IMR-90 (cell line): Measurements from ENCODE around the gene EPB41L3. TPM values are rescaled to one million over a fixed set of nuclear protein-coding genes. Genes with fewer than 3 reads are reported as not detected.
A peak's percentile ranks its signal among the peaks of the same experiment; 100 is the strongest.

Source experiments
- ATAC-seq: fragments of 200-7000 bp; cut with Tn5 transposase; 2 replicates; pipeline ENCODE4 v1.9.1; 2020; ENCODE audit warnings: low read depth, mild to moderate bottlenecking, moderate library complexity
- BruUV-seq: library from RNA; stranded (reverse); fragments of 400-500 nt; replicated peaks from 2 replicates; lab custom pipeline; 2021; lab: Mats Ljungman, UMichigan
- CTCF ChIA-PET: fragments of 300-600 bp; formaldehyde crosslinking; extraction: SDS; loops from one replicate; lab custom pipeline; 2021; ENCODE audit warnings: antibody characterized with exemption; lab: Yijun Ruan, JAX
- POLR2A ChIA-PET: fragments of 300-600 bp; sonication (Branson Sonifier 250); formaldehyde crosslinking; loops from one replicate; lab custom pipeline; 2022; ENCODE audit warnings: antibody characterized with exemption; ENCODE audit not compliant: unreplicated experiment; lab: Charles Lee
- DNase-seq: peaks from one replicate; pipeline ENCODE4 v3.0.0; 2013
- H2AFZ ChIP-seq: replicated peaks from 2 replicates; pipeline ENCODE3; 2013; ENCODE audit warnings: low read length, mild to moderate bottlenecking; ENCODE audit not compliant: poor library complexity
- H2AK5ac ChIP-seq: 2 replicates; pipeline ENCODE4 v1.6.1; 2013; ENCODE audit warnings: low read depth, low read length, inconsistent platforms
- H2AK9ac ChIP-seq: replicated peaks from 2 replicates; pipeline ENCODE3; 2013; ENCODE audit warnings: mild to moderate bottlenecking, low read depth, low read length, moderate library complexity; ENCODE audit not compliant: poor library complexity
- H2BK120ac ChIP-seq: 2 replicates; pipeline ENCODE4 v1.6.1; 2013; ENCODE audit warnings: low read depth, low read length, inconsistent platforms
- H2BK15ac ChIP-seq: 3 replicates; pipeline ENCODE4 v1.6.1; 2013; ENCODE audit warnings: low read depth, low read length, inconsistent platforms
- H2BK20ac ChIP-seq: 2 replicates; pipeline ENCODE4 v1.6.1; 2013; ENCODE audit warnings: low read depth, mild to moderate bottlenecking, inconsistent platforms, low read length, moderate library complexity
- H2BK5ac ChIP-seq: 2 replicates; pipeline ENCODE4 v1.6.1; 2013; ENCODE audit warnings: mild to moderate bottlenecking, low read depth, low read length, inconsistent platforms; ENCODE audit not compliant: poor library complexity, severe bottlenecking
- H3K14ac ChIP-seq: replicated peaks from 2 replicates; pipeline ENCODE4 v1.6.1; 2013; ENCODE audit warnings: low read depth, low read length, inconsistent platforms
- H3K18ac ChIP-seq: 2 replicates; pipeline ENCODE4 v1.6.1; 2013; ENCODE audit warnings: low read depth, low read length, control low read depth
- H3K23ac ChIP-seq: 2 replicates; pipeline ENCODE4 v1.6.1; 2013; ENCODE audit warnings: low read depth, low read length, inconsistent platforms
- H3K27ac ChIP-seq: 2 replicates; pipeline ENCODE4 v1.5.1; 2013; ENCODE audit warnings: mild to moderate bottlenecking, control low read depth, low read length; ENCODE audit not compliant: insufficient read depth
- H3K27me3 ChIP-seq: 2 replicates; pipeline ENCODE4 v1.6.1; 2013; ENCODE audit warnings: low read length; ENCODE audit not compliant: control insufficient read depth, insufficient read depth
- H3K36me3 ChIP-seq: 2 replicates; pipeline ENCODE4 v1.6.1; 2013; ENCODE audit warnings: low read length, mixed read lengths; ENCODE audit not compliant: control insufficient read depth, insufficient read depth
- H3K4ac ChIP-seq: 2 replicates; pipeline ENCODE4 v1.6.1; 2013; ENCODE audit warnings: low read depth, low read length, inconsistent platforms
- H3K4me1 ChIP-seq: 2 replicates; pipeline ENCODE4 v1.6.1; 2013; ENCODE audit warnings: low read length, mixed read lengths; ENCODE audit not compliant: control insufficient read depth, insufficient read depth
- H3K4me2 ChIP-seq: 2 replicates; pipeline ENCODE4 v1.6.1; 2013; ENCODE audit warnings: low read depth, mild to moderate bottlenecking, control low read depth, low read length, moderate library complexity
- H3K4me3 ChIP-seq: 2 replicates; pipeline ENCODE4 v1.5.1; 2013; ENCODE audit warnings: low read depth, mild to moderate bottlenecking, control low read depth, low read length, moderate library complexity; ENCODE audit not compliant: insufficient read depth
- H3K56ac ChIP-seq: 2 replicates; pipeline ENCODE4 v1.6.1; 2013; ENCODE audit warnings: low read length, inconsistent platforms; ENCODE audit not compliant: insufficient read depth; ENCODE audit errors: extremely low read depth
- H3K79me1 ChIP-seq, 2 experiments: 2 replicates each; pipeline ENCODE4 v1.6.1; 2013; ENCODE audit warnings: low read length in 2 of 2, inconsistent platforms in 1 of 2, low read depth in 1 of 2
- H3K9ac ChIP-seq: 2 replicates; pipeline ENCODE4 v1.6.1; 2013; ENCODE audit warnings: low read depth, low read length, control low read depth
- H3K9me1 ChIP-seq: 2 replicates; pipeline ENCODE4 v1.6.1; 2013; ENCODE audit warnings: low read length, inconsistent platforms; ENCODE audit not compliant: insufficient read depth
- H3K9me3 ChIP-seq: 2 replicates; pipeline ENCODE4 v1.6.1; 2013; ENCODE audit warnings: low read length; ENCODE audit not compliant: control insufficient read depth, insufficient read depth
- H4K20me1 ChIP-seq: 2 replicates; pipeline ENCODE4 v1.6.1; 2013; ENCODE audit warnings: low read length, inconsistent platforms; ENCODE audit not compliant: insufficient read depth
- H4K5ac ChIP-seq: 2 replicates; pipeline ENCODE4 v1.6.1; 2013; ENCODE audit warnings: mild to moderate bottlenecking, low read depth, low read length, control low read depth
- H4K8ac ChIP-seq, 2 experiments: 2 replicates each; pipeline ENCODE4 v1.6.1; 2013; ENCODE audit warnings: low read depth in 2 of 2, low read length in 2 of 2, control low read depth in 1 of 2, inconsistent platforms in 1 of 2
- H4K91ac ChIP-seq: 2 replicates; pipeline ENCODE4 v1.6.1; 2013; ENCODE audit warnings: low read depth, low read length, inconsistent platforms; ENCODE audit not compliant: insufficient read depth
- BHLHE40 ChIP-seq: fragments of 150-350 bp; IDR thresholded peaks from 2 replicates; pipeline ENCODE4 v1.6.1; 2016; ENCODE audit warnings: mild to moderate bottlenecking, low read depth, low read length
- CEBPB ChIP-seq: IDR thresholded peaks from 2 replicates; pipeline ENCODE4 v1.6.1; 2012; ENCODE audit warnings: low read depth, low read length, improper control_type of control experiment
- CHD1 ChIP-seq: IDR thresholded peaks from 2 replicates; pipeline ENCODE4 v1.6.1; 2012; ENCODE audit warnings: low read depth, low read length, improper control_type of control experiment
- FOS ChIP-seq: fragments of 150-350 bp; IDR thresholded peaks from 2 replicates; pipeline ENCODE4 v1.6.1; 2016; ENCODE audit warnings: low read depth, low read length
- MAFK ChIP-seq: IDR thresholded peaks from 2 replicates; pipeline ENCODE4 v1.6.1; 2012; ENCODE audit warnings: low read depth, low read length, improper control_type of control experiment
- MAZ ChIP-seq: IDR thresholded peaks from 2 replicates; pipeline ENCODE4 v1.6.1; 2012; ENCODE audit warnings: low read depth, mild to moderate bottlenecking, low read length, improper control_type of control experiment, moderate library complexity, borderline replicate concordance
- MXI1 ChIP-seq: IDR thresholded peaks from 2 replicates; pipeline ENCODE4 v1.6.1; 2012; ENCODE audit warnings: low read depth, mild to moderate bottlenecking, low read length, moderate library complexity, borderline replicate concordance
- NFE2L2 ChIP-seq: fragments of 150-350 bp; IDR thresholded peaks from 2 replicates; pipeline ENCODE4 v1.6.1; 2016; ENCODE audit warnings: low read depth, mild to moderate bottlenecking, low read length
- POLR2A ChIP-seq: IDR thresholded peaks from 2 replicates; pipeline ENCODE4 v1.6.1; 2012; ENCODE audit warnings: mild to moderate bottlenecking, low read depth, low read length
- RAD21 ChIP-seq: IDR thresholded peaks from 2 replicates; pipeline ENCODE4 v1.6.1; 2012; ENCODE audit warnings: low read length, improper control_type of control experiment
- RCOR1 ChIP-seq: IDR thresholded peaks from 2 replicates; pipeline ENCODE4 v1.6.1; 2012; ENCODE audit warnings: mild to moderate bottlenecking, low read length, improper control_type of control experiment; ENCODE audit not compliant: insufficient replicate concordance
- RFX5 ChIP-seq: IDR thresholded peaks from 2 replicates; pipeline ENCODE4 v1.8.0; 2012; ENCODE audit warnings: low read depth, mild to moderate bottlenecking, low read length, moderate library complexity
- SMC3 ChIP-seq: fragments of 150-350 bp; IDR thresholded peaks from 2 replicates; pipeline ENCODE4 v1.6.1; 2016; ENCODE audit warnings: low read depth, mild to moderate bottlenecking, antibody characterized with exemption, low read length, moderate library complexity
- WGBS, 2 experiments: methylation state at CpG; one replicate each; pipeline versions ENCODE4 v1.1.5 to v1.1.7; 2013; ENCODE audit warnings: missing lambda C conversion rate in 2 of 2; ENCODE audit not compliant: insufficient read length in 1 of 2; ENCODE audit errors: extremely low coverage in 2 of 2; 5-methylcytosine and 5-hydroxymethylcytosine counted together
- dilution Hi-C: fragments of 300-500 bp; cut with HindIII; formaldehyde crosslinking; loops from one replicate; pipeline ENCODE4 v1.14.3; 2018; ENCODE audit warnings: low sequenced_read_pairs; ENCODE audit not compliant: unreplicated experiment
- in situ Hi-C: fragments of 300-500 bp; cut with MboI; formaldehyde crosslinking; loops from 3 replicates; pipeline ENCODE4 v1.14.3; 2019; ENCODE audit warnings: low sequenced_read_pairs, inconsistent platforms, mixed read lengths
- intact Hi-C: fragments of 100-400 bp; cut with micrococcal nuclease; formaldehyde crosslinking; loops from 2 replicates; pipeline ENCODE4 v1.10.0; 2022
- polyA plus RNA-seq, 3 experiments: library from polyadenylated mRNA; depleted of rRNA; stranded (reverse); fragments of >200 nt; gene quantifications; 2 replicates each; pipeline ENCODE4 v1.2.3, GENCODE V29; 2012; ENCODE audit warnings: low replicate concordance in 1 of 3
- total RNA-seq: library from RNA; depleted of rRNA; stranded (reverse); fragments of >200 nt; gene quantifications from 2 replicates; pipeline ENCODE4 v1.2.3, GENCODE V29; 2012
- TF ChIP-seq, protein P1 (sequence below): conservative IDR thresholded peaks from 2 replicates; pipeline ENCODE4 v1.5.1; 2012; ENCODE audit warnings: mild to moderate bottlenecking, low read depth, low read length, improper control_type of control experiment
- TF ChIP-seq, protein P2 (sequence below): fragments of 150-350 bp; IDR thresholded peaks from 2 replicates; pipeline ENCODE4 v1.6.1; 2016; ENCODE audit warnings: low read depth, mild to moderate bottlenecking, low read length, moderate library complexity, borderline replicate concordance
- TF ChIP-seq, protein P3 (sequence below): fragments of 150-350 bp; IDR thresholded peaks from 2 replicates; pipeline ENCODE4 v1.6.1; 2017; ENCODE audit warnings: mild to moderate bottlenecking, antibody characterized with exemption, low read length, low read depth

The EPB41L3 gene
- total and polyA plus RNA-seq, 2 of the 4 experiments (the other 2 are of a cell fraction), result 36.6 to 70.3 TPM

DNA sequence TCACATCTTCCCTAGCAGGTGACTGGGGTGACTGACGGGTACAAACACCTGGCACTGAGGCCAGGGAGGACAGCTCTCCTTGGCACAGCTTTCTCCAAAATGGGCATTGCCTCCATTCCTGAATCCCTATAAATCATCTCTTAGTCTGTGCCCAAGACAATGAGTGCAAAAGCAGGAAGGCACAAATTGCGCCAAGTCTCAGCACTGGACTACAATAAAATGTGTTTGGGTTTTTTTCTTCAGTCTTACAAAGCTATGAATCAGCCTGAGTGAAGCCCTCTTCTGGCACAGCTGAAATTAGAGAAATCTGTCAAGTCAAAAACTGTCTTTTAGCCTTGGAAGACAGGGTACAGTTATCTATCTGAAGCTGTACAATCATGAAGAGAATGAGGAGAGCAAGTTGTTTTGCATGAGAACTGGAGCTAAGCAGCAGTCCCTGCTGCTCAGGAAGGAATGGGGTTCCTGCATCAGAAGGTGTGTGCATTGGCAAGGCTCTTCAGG lies 90.8 kb downstream of the EPB41L3 start:
- ATAC-seq, result no peak
- H4K20me1 ChIP-seq, result no peaks in the 10 kb centered on the region
- H2AFZ ChIP-seq, result no peak overlapping the region

More for the DNA sequence above, 90.8 kb downstream of the EPB41L3 start:
- Histone ChIP-seq H3K27me3 (no peaks in the 10 kb centered on the region), H3K36me3 (no peaks in the 10 kb centered on the region), H3K23ac (0 out of 2 replicates have a peak overlapping the region, but pooled peaks have one; percentile 56), H3K4me1 (peaks cover 3% of the 10 kb centered on the region), H2BK15ac (0 out of 3 replicates have a peak overlapping the region, but pooled peaks have one; percentile 21), H3K56ac (no peak overlapping the region), H3K9ac (no peak overlapping the region), H4K8ac (peak overlapping the region in 1 of 2 experiments; percentile 21; a peak in 1 of 4 replicates), H2BK5ac (no peak overlapping the region), H3K9me1 (no peaks in the 10 kb centered on the region), H2BK20ac (no peak overlapping the region), H2AK5ac (peak overlapping the region; percentile 66; the same call in 1 of the 2 replicates), H4K91ac (no peak overlapping the region), H3K4me2 (no peak overlapping the region), H2BK120ac (peak overlapping the region; percentile 6; the same call in 1 of the 2 replicates), H3K4me3 (no peak overlapping the region), H3K79me1 (peaks cover 10 to 27% of the 10 kb centered on the region in 2 experiments; a peak in 3 of 4 replicates), H3K18ac (no peak overlapping the region), H3K4ac (peak overlapping the region; percentile 32; the same call in 1 of the 2 replicates), H3K14ac (0 out of 2 replicates have a peak overlapping the region, but pooled peaks have one; percentile 41), H3K9me3 (no peaks in the 10 kb centered on the region), H3K27ac (no peak overlapping the region), H4K5ac (no peak overlapping the region), H2AK9ac (no peak overlapping the region)
- in situ Hi-C loops (no loop called here), intact Hi-C loops (no loop called here), dilution Hi-C loops (no loop called here)
- POLR2A ChIA-PET, result no interaction called here
- no peak for TF ChIP-seq FOS
- no peak for TF ChIP-seq RAD21
- no peak for TF ChIP-seq CEBPB
- no peak for TF ChIP-seq NFE2L2
- no peak for TF ChIP-seq MAZ
- TF ChIP-seq, protein P1, sequence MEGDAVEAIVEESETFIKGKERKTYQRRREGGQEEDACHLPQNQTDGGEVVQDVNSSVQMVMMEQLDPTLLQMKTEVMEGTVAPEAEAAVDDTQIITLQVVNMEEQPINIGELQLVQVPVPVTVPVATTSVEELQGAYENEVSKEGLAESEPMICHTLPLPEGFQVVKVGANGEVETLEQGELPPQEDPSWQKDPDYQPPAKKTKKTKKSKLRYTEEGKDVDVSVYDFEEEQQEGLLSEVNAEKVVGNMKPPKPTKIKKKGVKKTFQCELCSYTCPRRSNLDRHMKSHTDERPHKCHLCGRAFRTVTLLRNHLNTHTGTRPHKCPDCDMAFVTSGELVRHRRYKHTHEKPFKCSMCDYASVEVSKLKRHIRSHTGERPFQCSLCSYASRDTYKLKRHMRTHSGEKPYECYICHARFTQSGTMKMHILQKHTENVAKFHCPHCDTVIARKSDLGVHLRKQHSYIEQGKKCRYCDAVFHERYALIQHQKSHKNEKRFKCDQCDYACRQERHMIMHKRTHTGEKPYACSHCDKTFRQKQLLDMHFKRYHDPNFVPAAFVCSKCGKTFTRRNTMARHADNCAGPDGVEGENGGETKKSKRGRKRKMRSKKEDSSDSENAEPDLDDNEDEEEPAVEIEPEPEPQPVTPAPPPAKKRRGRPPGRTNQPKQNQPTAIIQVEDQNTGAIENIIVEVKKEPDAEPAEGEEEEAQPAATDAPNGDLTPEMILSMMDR, result no peak
- TF ChIP-seq, protein P2, sequence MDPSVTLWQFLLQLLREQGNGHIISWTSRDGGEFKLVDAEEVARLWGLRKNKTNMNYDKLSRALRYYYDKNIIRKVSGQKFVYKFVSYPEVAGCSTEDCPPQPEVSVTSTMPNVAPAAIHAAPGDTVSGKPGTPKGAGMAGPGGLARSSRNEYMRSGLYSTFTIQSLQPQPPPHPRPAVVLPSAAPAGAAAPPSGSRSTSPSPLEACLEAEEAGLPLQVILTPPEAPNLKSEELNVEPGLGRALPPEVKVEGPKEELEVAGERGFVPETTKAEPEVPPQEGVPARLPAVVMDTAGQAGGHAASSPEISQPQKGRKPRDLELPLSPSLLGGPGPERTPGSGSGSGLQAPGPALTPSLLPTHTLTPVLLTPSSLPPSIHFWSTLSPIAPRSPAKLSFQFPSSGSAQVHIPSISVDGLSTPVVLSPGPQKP, result no peak
- no peak for TF ChIP-seq MAFK
- no peak for TF ChIP-seq MXI1
- TF ChIP-seq BHLHE40, result no peak
- TF ChIP-seq SMC3, result no peak
- no peak for TF ChIP-seq POLR2A
- TF ChIP-seq CHD1, result no peak
- no peak for TF ChIP-seq RCOR1
- TF ChIP-seq, protein P3, sequence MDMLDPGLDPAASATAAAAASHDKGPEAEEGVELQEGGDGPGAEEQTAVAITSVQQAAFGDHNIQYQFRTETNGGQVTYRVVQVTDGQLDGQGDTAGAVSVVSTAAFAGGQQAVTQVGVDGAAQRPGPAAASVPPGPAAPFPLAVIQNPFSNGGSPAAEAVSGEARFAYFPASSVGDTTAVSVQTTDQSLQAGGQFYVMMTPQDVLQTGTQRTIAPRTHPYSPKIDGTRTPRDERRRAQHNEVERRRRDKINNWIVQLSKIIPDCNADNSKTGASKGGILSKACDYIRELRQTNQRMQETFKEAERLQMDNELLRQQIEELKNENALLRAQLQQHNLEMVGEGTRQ, result no peak
- no peak for TF ChIP-seq RFX5
- DNase-seq, result peak; percentile 19
- CTCF ChIA-PET, result interaction anchor here (0.7 kb wide), 1 partner anchor 8 kb away, joined by 4 read pairs; no protein-coding TSS in a partner anchor
- no CpG with 5 or more reads among the region's 2 CpGs for WGBS, 2 experiments
- BruUV-seq, result no TSS peak
